GM12891 (cell line): ENCODE measurements around the gene CADM1.

Source experiments
- DNase-seq: peaks from one replicate; pipeline ENCODE4 v3.0.0; 2011; ENCODE audit warnings: low spot score; ENCODE audit not compliant: insufficient read length
- FAIRE-seq: peaks from 2 replicates; lab custom pipeline; 2011; peaks lifted over from hg19 to GRCh38; lab: Jason Lieb, UNC
- PAX5 ChIP-seq: IDR thresholded peaks from 2 replicates; pipeline ENCODE4 v1.6.1; 2011; ENCODE audit warnings: low read length, moderate library complexity, mild to moderate bottlenecking; ENCODE audit not compliant: insufficient read depth, severe bottlenecking
- POLR2A ChIP-seq: IDR thresholded peaks from 2 replicates; pipeline ENCODE4 v1.6.1; 2011; ENCODE audit warnings: low read depth, low read length, control low read depth
- POLR2AphosphoS5 ChIP-seq: IDR thresholded peaks from 2 replicates; pipeline ENCODE4 v1.6.1; 2011; ENCODE audit warnings: low read depth, low read length, control low read depth
- POU2F2 ChIP-seq: IDR thresholded peaks from 2 replicates; pipeline ENCODE4 v1.6.1; 2011; ENCODE audit warnings: low read depth, mild to moderate bottlenecking, control low read depth, low read length, moderate library complexity
- SPI1 ChIP-seq: IDR thresholded peaks from 2 replicates; pipeline ENCODE4 v1.6.1; 2011; ENCODE audit warnings: low read depth, low read length, control low read depth
- TAF1 ChIP-seq: IDR thresholded peaks from 2 replicates; pipeline ENCODE4 v1.6.1; 2011; ENCODE audit warnings: low read depth, low read length, control low read depth

Gene CADM1

DNA sequence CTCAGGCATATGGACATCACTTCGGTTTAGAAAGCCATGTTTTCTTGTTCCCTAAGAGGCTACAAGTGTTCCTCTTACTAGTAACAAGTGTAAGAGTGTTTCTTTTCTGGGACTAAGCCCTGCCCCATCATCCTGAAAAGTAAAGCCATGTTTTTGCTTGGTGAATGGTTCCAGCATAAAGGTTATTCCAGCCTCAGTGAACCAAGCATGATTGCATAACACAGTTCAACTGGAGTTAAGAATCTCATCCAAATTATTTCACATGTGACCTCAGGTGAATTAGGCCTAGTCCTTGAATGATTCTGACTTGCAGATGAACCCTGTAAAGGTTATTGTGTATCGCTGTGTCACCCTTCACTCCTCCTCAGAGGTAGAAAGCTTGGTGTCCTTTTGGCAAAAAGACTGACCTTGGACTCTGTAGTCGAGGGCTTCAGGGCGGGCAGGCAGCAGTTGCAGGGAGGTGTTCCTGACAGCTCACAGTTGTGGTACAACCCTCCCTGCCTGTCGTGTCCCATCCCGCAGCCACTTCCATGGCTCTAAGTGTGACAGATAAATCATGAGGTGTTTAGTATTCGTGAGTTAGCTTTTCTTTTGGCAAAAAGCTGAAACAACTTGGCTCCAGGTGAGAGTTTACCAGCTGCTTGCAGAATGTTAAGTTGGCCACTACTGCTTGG, 321.8 kb downstream of the CADM1 start:
- DNase-seq (no peak), FAIRE-seq (no peak)
- TF ChIP-seq POLR2A (no peak), POU2F2 (no peak), SPI1 (no peak), POLR2AphosphoS5 (no peak), TAF1 (no peak), PAX5 (no peak)

GRCh38 chr11:115181538-115181937, 322.7 kb downstream of the CADM1 start:
- DNase-seq: no peak
- TF ChIP-seq POLR2AphosphoS5: no peak
- TF ChIP-seq POLR2A: no peak
- TF ChIP-seq TAF1: no peak
- FAIRE-seq: no peak

DNA sequence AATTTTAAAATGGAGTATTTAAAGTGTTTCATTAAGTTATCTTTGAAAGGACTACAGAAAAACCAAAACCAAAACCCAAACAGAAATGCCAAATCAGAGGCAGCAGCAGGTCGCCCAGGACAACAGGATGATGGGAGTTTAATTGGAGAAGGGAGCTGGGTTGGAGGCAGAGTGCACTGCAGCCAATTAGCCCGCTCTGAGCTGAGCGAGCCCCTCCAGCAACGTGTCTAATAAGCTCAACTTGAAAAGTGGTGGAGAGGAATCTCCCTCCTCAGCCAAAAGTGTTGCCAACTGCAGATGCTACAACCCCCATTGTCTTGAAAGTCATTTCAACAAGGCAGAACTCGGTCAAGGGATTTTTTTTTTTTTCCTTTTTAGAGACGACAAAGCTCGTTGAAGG, 323.9 kb downstream of the CADM1 start:
- DNase-seq: no peak
- TF ChIP-seq PAX5: no peak
- no peak for TF ChIP-seq TAF1
- TF ChIP-seq POLR2A: no peak
- no peak for TF ChIP-seq SPI1
- TF ChIP-seq POU2F2: no peak
- no peak for TF ChIP-seq POLR2AphosphoS5
- no peak for FAIRE-seq

GRCh38 chr11:115179636-115180035, 324.6 kb downstream of the CADM1 start:
- no peak for FAIRE-seq
- no peak for DNase-seq
- no peak for TF ChIP-seq POLR2A
- TF ChIP-seq POU2F2: no peak
- no peak for TF ChIP-seq PAX5
- TF ChIP-seq SPI1: no peak
- TF ChIP-seq TAF1: no peak
- TF ChIP-seq POLR2AphosphoS5: no peak

- TF ChIP-seq POU2F2: no peak
- no peak for TF ChIP-seq PAX5
- TF ChIP-seq TAF1: no peak
- no peak for TF ChIP-seq POLR2AphosphoS5
- TF ChIP-seq POLR2A: no peak
- no peak for TF ChIP-seq SPI1
- DNase-seq (no peak), FAIRE-seq (no peak)
These were observed 325.5 kb downstream of the CADM1 start for GRCh38 chr11:115178705-115179104.

DNA sequence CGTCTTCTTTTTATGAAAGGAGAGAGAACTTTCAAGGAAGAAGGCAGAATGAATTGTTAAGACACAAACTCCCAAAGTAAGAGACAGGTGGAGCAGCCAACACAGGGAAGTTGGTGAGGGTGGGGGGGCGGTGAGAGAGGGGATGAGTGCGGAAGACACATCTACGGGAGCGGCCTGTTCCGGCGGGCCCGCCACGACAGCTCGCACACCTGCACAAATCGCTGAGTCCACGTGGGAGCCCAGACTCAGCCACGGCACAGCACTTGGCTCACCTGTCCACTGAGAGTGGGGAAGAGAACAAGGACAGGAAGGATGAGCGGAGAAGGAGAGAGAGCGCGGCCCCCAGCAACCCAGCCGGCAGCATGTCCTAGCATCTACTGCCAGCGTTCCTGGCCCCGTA, 331.1 kb downstream of the CADM1 start:
- FAIRE-seq (no peak), DNase-seq (no peak)
- TF ChIP-seq SPI1: no peak
- no peak for TF ChIP-seq TAF1
- TF ChIP-seq POLR2A: no peak
- TF ChIP-seq POU2F2: no peak
- no peak for TF ChIP-seq POLR2AphosphoS5
- TF ChIP-seq PAX5: no peak

DNA sequence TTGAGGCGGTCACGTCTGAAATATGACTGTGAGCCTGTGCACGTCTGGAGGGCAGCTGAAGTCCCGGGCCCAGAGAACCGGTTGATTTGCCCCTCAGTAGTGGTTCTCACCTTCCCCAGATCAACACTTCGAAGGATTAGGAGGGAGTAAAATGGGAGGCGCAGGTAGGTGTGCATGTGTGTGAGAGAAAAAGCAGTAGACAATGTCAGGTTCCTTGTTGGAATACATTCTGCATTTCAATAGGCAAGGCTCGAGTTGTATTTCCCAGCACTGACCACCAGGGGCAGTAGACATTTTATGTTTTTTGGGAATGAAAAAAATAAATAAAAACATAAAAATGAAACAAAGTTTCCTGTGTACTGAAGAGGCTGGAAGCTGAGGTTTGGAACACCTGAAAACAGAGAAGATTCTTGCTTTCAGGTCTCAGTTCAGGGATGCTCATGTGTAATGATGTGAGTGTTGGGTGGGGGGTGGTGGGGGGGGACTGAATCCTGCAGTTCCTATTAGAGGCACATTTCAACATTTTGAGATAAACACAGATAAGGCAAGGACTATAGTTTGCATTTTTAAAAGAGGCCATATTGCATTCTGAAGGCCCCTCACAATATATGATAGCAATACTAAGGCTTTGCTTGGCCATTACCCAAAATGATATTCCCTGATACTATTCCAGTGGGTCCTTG, 333.9 kb downstream of the CADM1 start:
- DNase-seq (no peak), FAIRE-seq (no peak)
- TF ChIP-seq PAX5 (no peak), SPI1 (no peak)

DNA sequence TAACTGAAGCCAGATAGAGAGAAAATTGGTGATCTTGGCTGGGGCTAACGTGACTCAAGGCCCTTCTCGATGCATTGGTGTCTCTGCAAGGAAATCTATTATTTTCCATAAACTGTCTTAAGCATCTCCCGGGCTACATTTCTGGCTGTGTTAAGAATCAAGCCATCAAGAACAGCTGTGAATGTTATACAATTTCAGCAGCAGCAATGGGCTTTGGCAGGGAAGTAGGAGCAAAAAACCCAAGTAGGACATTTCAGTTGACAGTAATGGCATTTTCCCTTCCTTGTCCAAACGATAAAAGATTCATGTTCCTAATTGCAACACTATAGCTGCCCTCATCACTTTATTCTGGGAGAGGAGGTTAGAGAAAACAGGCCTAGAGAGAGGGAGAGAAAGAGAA, 335.0 kb downstream of the CADM1 start:
- no peak for DNase-seq
- no peak for TF ChIP-seq POLR2AphosphoS5
- TF ChIP-seq POU2F2: no peak
- no peak for TF ChIP-seq PAX5
- no peak for TF ChIP-seq POLR2A
- no peak for TF ChIP-seq SPI1
- no peak for TF ChIP-seq TAF1
- FAIRE-seq: no peak

DNA sequence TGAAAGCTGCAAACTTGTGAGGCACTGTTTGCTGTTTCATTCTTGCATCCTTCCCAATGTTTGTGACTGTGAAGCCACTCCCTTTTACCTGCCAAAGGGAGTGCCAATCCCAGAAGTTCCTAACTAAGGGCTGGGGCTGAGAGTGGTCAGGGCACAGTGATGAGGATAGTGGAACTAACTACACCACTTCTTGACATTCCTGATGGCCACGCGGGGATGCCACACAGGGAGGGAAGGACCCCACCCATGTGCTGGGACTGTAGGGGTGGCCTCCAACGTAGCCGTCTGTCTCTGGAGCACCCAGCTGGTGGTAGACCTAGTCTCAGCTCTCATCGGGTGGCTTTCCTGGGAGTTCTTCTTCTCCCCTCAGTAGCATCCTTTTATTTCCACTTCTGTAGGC, 335.5 kb downstream of the CADM1 start:
- no peak for FAIRE-seq
- TF ChIP-seq POLR2A: no peak
- TF ChIP-seq POLR2AphosphoS5: no peak
- no peak for TF ChIP-seq POU2F2
- TF ChIP-seq TAF1: no peak
- TF ChIP-seq PAX5: no peak
- TF ChIP-seq SPI1: no peak
- DNase-seq: no peak

DNA sequence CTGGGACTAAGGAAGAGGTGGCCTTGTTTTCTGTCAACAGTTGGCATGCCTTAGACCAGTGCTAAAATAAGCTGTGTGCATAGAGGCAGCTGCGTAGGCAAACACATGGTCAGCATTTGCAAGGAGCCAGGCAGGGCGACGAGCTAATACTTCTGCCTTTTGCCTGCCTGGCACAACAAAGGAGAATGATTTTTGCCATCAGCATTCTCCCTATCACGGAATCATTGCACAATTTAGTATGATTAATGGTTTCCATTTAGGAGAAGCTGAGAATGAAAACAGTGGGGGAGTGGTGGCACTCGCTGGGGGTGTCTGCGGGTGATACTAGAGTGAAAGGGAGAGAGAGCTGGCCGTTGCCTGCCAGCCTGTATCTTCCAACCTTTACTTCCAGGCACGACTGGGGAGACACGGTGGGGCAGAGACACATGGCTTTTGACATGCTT, 336.0 kb downstream of the CADM1 start:
- FAIRE-seq (no peak), DNase-seq (no peak)
- TF ChIP-seq PAX5 (no peak), TAF1 (no peak), POLR2A (no peak), SPI1 (no peak), POU2F2 (no peak)
